ENCODE results near the gene MEX3A.

MEX3A gene

GRCh38 chr1:156102633-156103511, 20.6 kb upstream of the MEX3A start:
- DNase-seq: no peak

DNA sequence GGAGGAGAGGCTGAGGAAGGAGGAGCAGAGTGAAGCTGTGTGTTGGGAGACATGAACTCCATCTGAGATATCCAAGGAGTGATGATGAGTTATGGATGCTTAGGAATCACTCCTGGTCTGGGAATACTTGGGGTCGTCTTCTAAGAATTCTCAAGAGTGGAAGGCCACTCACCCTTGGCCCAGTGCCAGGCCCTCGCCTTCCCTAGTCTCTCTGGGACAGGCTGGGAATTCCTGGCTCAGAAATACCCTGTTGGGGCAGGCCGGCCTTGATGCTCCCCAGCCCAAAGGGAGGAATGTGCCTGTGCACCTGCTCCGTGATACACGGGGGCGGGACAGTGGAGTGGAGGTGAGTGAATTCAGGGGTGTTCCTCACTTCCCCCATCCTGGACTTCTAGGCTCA, 19.6 kb upstream of the MEX3A start:
- no peak for DNase-seq

DNA sequence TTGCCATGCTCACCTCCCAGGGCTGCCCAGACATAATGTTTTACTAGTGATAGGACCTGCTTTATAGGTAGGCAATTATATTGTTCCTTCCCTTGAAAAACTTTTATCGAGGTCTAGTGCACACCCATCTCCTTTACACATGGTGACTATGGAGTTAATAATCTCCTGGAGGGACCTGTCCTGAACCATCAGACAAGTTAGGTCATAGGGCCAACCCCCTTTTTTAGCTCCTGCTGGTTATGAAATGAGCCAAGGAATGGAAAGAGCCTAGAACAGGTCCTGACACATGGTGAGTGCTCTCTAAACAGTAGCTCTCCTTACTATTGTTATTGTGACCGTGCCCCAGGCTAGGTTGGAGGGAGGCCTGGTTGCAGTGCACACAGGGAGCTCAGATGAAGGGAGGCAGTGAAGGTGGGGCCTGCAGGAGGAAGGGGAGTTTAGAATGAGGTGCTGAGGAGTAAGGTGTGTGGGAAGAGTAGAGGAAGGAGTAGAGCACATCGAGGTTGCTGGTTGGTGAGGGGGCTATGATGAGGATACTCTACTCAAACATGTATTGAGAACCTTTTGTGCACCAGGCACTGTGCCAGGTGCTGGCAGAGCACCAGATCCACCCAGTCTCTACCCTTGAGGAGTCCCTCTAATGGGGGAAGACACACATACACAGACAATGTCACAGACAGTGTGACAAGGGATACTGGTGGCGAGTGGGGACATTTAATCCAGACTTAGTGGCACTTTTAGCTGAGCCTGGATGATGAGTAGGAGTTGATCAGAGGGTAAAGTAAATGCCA, 18.1 kb upstream of the MEX3A start:
- DNase-seq: no peak

DNA sequence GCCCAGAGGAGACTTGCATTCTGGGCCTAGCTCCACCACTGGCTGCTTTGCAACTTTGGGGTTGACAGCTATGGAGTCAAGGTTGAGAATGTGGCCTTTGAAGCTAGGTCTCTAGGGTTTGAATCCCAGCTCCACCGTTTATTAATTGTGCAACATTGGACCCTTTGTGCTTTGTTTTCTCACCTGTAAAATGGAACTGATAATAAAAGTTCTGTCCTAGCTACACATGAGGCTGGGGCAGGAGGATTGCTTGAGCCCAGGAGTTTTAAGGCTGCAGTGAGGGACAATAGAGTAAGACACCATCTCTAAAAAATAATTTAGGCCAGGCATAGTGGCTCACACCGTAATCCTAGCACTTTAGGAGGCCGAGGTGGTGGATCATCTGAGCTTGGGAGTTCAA, 17.0 kb upstream of the MEX3A start:
- DNase-seq: no peak

GRCh38 chr1:156098784-156099183, 16.5 kb upstream of the MEX3A start:
- DNase-seq: no peak

GRCh38 chr1:156097499-156098178, 15.4 kb upstream of the MEX3A start:
- no peak for DNase-seq

DNA sequence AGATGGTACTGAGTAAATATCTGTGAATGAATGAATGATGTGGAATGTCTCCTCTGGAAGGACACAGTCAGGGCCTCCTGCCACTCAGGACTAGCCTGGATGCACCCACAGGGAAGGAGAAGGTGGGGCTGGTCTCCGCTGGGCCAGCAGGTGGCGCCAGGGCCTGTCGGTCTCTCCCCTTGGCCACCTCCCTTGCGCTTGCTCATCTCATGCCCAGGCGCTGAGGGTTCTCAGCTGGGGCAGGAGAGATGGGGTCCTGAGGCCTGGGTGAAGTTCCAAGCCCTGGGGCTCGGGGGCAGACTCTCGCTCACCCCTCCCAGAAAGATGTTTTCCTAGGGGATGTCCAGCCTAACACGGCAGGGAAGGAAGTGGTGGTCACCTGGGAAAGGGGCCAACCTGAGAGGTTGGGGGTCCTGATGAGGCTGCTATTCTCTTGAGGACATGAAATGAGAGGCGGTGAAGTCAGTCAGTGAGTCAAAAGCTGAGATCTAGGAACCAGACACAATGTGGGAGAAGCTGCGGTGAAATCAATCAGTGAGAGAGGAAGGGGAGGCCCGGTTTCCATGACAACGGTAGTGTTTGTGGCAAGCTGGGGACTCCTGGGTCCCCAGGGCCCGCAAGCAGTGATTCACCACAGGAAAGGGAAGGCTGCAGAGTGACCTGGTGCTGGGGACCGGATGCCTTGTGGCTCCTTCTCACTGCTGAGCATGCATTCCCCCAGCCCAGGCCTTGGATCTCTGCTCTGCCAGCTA, 14.6 kb upstream of the MEX3A start:
- peak; percentile 50 for DNase-seq

- DNase-seq: no peak
Measured at GRCh38 chr1:156095906-156096508, 13.7 kb upstream of the MEX3A start.

- DNase-seq: no peak
Measured at GRCh38 chr1:156091610-156092009, 9.3 kb upstream of the MEX3A start.

GRCh38 chr1:156090840-156091188, 8.5 kb upstream of the MEX3A start:
- peak; percentile 35 for DNase-seq

DNA sequence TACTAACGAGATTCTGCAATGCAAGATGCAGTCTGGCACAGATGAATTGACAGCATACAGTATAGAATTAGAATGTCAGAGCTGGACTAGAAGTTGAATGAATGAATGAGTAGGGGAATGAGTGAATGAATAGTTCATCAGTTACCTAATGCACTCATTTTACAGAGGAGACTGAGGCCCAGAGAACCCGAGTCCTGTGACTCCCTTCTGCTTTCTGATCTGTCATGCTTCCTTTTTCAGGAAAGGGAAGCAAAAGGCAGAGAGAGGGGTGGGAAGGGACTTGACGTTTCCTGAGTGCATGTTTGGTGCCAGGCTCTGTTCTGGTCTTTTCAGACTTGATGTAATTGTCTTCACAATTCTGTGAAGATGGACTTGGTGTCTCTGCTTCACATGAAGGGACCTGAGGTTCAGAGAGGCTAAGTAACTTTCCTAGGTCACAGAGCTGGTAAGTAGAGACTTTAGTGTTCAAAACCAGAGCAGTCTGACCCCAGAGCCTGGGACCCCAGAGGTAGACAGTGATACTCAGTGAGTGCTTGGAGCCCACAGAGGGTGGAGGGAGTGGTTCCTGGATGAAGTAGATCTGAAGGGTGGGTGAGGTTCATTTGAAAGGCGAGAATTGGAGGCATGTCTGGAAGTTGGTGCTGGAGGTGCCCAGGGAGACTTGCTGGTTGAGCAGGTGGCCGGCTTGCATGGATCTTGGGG, 8.0 kb upstream of the MEX3A start:
- DNase-seq: no peak

- DNase-seq: no peak
Measured at GRCh38 chr1:156089704-156090103, 7.4 kb upstream of the MEX3A start.

DNA sequence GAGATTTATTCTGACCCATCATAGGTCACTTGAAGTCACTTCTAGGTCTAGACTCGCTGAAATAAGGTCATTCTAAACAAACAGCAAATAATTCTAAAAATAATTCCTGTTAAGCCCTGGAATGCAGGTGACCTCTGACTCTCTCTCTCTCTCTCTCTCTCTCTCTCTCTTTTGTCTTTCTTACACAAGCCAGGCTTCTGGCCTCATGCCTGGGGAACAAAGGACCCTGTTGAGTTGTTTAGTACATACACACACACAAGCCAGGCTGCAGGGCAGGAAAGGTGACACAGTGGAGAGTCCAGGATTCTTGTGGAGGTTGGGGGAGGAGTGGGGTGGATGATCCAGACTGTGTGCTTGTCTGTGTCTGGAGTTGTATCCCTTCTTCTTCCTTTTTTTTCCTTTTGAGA, 4.0 kb upstream of the MEX3A start:
- no peak for DNase-seq

DNA sequence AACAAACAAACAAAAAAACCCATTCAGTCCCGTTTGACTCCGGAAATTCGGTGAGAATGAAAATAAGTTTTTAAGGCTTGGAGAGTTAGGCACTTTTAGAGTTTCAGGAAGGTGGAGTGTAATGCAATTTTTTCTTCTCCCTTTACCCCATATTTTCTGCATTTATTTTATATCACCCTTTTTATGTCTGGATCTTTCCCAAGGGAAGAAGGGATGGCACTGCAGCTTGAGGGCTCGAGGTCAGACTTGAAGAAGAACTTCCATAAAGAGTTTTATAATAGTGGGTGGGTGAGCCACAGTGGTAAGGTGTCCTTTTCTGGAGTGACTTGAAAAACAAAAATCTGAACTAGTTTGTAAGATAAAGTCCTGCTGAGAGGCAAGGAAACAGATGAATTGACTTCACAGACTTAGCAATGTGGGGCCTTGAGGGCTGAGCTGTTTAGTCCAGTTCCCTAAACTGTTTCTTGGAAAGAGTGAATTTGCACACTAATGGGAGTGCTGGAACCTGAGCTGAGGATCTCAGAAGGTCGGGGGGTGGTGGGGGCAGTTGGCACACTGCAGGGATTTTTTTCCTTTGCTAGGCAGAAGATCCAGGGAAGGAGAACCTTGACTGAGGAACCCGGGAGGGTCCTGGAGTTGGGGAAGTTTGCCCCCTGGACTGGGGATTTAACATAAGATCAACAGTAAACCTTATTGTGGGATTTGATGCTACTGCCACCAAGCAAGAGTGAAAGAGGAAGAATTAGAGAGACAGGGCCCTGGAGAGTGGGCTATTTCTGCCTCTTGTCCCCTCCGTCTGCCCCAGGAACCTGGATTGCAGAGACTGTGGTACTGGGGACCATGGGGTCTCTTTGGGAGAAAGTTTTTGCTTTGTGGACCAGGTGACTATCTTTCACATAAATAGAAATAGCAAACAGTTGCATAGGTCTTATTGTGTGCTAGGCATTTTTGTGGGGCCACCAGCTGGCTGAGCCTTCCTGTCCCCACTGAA, 1.8 kb upstream of the MEX3A start:
- no peak for DNase-seq

- DNase-seq: peak; percentile 5
Measured at GRCh38 chr1:156081917-156082308, 352 bp downstream of the MEX3A start.

- DNase-seq: no peak
Measured at GRCh38 chr1:156081180-156081916, 917 bp downstream of the MEX3A start.

- DNase-seq: no peak
Measured at GRCh38 chr1:156080863-156081179, 1.4 kb downstream of the MEX3A start.

- DNase-seq: no peak
Measured at GRCh38 chr1:156080241-156080862, 1.9 kb downstream of the MEX3A start.

DNA sequence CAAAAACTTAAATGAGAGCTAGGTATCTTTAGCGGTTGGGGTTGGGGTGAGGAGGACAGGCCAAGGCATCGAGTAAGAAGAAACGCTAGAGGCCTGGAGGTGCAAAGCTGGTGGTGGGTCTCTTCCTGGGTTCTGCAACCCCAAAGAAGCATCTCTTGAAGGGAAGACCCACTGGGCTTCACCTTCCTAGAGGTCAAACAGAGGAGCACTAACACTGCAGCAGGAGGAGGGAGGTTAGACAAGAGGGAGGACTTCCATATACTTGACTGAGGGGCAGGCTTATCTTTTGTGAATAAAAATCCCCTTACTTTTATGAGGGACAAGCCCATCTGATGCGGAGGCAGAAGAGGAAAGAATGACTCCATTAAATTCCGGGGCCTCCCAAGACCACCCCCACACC, 2.5 kb downstream of the MEX3A start:
- DNase-seq: no peak

DNA sequence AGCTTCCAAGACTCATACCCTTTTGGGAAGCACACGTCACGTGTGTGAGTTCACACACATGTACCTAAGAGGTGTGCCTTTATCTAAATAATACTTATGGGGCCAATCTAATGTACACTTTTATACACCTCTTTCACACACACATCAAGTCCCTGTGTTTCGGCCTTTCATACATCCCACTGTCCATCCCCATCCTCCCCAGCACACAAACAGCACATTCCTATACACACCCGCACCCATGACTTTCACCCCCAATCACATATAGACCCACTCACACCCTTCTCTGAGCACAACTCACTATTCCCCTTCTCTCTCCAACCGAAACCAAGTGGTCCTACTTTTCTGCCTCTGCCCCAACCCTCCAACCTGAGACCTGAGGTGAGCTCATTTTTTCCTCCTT, 3.5 kb downstream of the MEX3A start:
- DNase-seq: no peak
